Measurements from ENCODE around the gene THEM4. TPM values are rescaled to one million over a fixed set of nuclear protein-coding genes. Genes with fewer than 3 reads are reported as not detected.
A peak's percentile ranks its signal among the peaks of the same experiment; 100 is the strongest.
"Not testable (repeated sequence)": the region's sequence is repeated elsewhere in the genome, so short reads cannot be mapped to it uniquely, and the experiment has no call there.

The THEM4 gene
- total RNA-seq, 1 donor from 2014 or later, result 16.6 TPM

DNA sequence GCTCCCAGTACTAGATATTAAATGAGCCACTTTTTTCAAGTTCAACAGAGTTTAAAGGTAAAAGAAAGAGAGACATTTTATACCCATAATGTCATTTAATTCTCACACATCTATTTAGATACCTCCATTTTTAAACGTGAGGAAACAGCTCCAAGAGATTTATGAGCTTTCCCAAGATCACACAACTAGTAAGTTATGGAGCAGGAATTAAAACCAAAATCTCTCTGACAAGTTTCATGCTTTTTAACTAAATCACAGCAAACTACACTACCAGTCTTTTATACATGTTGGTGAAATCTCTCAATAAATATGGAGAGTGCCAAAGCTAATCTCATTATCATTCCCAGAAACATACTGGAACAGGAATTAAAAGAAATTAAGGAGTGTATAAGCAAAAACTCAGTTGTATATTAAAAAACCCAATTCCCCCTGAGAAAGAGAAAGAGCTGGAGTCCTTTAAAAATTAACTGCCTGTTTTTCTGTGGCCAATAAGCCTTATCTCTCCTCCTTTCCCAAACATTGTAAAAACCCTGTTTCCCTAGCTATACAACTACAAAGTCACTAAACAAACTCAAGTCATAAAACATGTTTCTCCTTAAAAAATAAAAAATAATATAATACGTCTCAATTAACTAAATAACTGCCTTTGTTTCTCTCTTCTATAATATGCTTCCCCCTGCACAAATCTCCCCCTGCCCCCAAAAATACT, 26.7 kb upstream of the THEM4 start:
- DNase-seq (no peak), ATAC-seq (no peak)
- intact Hi-C loops (cut with micrococcal nuclease), result loop anchor here (2.0 kb wide), 1 partner anchor 65 kb away; no protein-coding TSS in a partner anchor

DNA sequence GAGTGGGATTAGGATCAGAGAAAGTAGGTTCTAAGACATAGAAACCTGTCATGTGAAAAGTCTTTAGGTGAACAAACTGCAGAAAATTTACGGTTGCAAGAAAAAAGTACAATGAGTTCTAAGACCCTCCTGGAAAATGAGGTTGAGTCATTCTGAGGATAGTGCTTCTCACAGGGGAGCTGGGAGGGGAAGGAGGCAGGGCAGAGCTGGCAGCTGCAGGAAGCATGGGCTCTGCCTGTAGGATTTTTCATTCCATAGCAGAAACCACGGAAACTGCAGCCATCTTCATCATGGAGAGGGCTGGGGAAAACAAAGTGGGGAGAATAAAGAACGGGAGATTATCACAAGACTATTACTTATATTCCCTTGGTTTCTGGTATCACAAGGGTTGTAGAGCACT, 25.8 kb upstream of the THEM4 start:
- ATAC-seq (no peak), DNase-seq (no peak)
- intact Hi-C loops (cut with micrococcal nuclease), result loop anchor here (2.0 kb wide), 1 partner anchor 66 kb away; no protein-coding TSS in a partner anchor

DNA sequence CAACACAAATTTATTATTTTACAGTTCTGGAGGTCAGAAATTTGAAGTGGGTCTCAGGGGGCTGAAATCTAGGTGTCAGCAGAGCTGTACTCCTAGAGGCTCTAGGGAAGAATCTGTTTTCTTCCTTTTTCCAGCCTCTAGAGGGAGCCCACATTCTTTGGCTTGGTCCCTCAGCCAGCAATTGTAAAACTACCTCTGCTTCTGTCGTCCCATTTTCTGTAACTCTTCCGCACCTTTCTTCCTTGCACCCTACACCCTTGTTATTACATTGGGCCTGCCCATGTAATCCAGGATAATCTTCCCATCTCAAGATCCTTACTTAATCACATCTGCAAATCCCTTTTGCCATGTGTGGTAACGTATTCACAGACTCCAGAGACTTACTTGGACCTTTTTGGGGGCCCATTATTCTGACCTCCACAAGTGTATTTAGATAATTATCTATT, 24.8 kb upstream of the THEM4 start:
- ATAC-seq, result peak; percentile 91

DNA sequence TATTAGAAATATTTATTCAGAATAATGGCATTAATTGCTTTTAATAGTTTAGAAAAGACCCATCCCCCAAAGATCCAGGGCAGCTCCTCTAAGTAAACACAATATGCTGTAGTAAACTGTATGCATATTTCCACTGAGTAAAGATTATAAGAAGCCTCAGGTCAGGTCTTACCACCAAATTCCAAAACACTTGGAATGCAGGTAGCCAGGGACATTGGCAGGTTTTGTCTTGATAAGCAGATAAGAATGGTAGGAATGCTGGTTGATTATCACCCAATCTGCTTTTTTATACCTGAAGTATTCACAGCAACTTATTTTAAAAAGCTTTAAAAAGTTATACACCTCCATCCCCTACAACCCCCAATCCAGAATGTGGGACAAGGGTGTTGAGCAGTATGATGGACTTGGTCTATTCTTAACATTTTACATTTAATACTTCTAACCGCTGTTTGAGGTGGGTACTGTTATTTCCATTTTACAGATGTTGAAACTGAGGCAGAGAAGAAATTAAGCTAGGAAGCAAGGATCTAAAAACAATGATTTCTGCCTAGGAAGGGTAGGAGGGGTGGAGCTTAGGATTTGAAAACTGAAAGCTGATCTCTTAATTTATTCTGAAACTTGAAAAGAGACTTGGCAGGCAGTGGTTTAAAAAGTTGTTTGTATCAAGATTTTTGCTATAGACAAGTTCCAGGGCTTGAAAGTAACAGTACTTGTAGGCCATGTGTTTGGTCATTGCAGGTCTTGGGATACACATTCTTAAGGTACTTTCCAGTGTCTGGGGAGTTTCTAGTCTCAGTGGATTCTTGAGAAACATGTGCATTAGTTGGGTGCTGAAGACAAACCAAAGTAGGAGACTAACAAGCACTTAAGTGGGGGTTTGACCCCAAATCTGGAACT, 15.6 kb upstream of the THEM4 start:
- intact Hi-C loops (cut with micrococcal nuclease), result no loop called here
- ATAC-seq (no peak), DNase-seq (no peak)

More for the DNA sequence above, 24.8 kb upstream of the THEM4 start:
- no peak for DNase-seq
- intact Hi-C loops (cut with micrococcal nuclease), result loop anchor here (2.0 kb wide), 1 partner anchor 67 kb away; no protein-coding TSS in a partner anchor

DNA sequence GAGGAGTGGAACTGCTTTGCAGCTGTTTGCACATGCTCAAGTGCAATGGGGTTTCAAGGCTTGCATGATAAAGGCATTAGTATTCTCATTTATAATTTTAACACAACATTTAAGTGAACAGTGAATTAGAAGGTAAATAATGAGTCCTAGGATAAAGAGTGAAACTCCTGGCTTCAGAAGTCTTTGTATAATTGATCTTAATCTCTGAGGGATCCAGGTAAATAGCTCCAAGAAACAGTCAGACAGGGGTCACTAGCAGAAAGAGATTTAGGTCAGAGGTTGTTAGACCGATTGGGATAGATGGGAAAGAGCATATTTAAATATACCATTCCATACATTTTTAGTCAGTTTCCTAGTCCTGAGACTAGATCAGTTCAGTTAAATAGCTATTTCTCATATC, 14.1 kb upstream of the THEM4 start:
- intact Hi-C loops (cut with micrococcal nuclease), result no loop called here
- DNase-seq (no peak), ATAC-seq (no peak)

DNA sequence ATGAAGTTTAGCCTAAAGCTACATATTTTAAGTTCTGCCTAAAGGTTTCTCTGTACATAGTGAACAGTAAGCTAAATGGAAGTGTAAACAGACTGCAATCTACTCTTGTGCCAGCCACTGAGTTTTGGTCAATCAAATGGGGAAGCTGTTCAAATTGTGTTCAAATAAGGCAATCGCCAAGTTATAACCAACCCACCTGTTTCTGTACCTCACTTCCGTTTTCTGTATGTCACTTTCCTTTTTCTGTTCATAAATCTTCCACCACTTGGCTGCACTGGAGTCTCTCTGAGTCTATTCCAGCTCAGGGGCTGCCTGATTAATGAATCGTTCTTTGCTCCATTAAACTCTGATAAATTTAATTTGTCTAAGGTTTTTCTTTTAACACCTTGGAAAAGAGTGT, 10.8 kb upstream of the THEM4 start:
- DNase-seq (no peak), ATAC-seq (no peak)
- intact Hi-C loops (cut with micrococcal nuclease), result no loop called here

DNA sequence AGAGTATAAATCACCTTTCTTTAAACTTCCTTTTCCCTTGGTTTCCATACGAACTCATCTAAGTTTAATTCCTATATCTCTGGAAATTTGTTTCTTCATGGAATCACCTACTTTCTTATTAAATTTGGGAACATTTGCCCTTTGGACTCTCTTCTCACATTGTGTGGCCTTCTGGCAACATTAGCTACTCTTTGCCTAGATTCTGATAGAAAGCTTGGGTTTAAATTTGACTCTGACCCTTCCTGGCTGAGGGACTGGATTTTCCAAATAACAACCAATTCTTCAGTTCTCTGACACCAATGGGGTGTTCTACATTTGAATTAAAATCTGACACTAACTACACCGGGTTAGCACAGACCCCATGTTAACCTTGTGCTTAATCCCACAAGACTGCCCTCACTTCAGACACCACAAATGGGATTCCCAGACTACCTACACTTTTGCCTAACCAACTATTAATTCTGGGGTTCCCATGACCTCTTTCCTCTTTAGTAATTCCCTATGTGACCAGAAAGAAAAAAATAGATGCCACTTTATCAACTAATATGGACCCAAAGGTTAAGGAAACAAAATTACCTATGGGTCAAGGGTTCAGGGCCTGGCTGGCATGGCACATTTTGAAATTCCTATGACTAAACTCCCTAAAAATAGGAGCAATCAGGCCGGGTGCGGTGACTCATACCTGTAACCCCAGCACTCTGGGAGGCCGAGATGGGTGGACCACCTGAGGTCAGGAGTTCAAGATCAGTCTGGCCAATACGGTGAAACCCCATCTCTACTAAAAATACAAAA, 9.7 kb upstream of the THEM4 start:
- no peak for DNase-seq
- ATAC-seq, result no peak
- intact Hi-C loops (cut with micrococcal nuclease), result no loop called here

DNA sequence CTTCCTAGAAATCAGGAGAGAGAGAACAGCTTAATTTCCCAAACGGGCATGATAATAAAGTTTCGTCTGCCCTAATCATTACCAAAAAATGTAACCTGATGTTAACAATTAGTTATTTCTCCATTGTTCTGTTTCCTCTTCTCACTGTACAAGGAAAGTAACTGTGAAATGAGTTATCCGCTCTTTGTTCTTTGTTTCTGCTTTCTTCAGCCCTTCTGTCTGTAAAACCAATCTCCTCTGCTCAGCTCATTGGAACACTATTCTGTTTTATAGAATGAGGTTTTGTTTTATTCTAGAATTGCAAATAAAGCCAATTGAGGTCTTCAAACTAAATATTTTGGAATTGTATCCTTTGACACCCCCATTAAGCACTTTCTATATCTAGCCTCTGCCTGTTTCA, 8.8 kb upstream of the THEM4 start:
- no peak for ATAC-seq
- intact Hi-C loops (cut with micrococcal nuclease), result no loop called here

DNA sequence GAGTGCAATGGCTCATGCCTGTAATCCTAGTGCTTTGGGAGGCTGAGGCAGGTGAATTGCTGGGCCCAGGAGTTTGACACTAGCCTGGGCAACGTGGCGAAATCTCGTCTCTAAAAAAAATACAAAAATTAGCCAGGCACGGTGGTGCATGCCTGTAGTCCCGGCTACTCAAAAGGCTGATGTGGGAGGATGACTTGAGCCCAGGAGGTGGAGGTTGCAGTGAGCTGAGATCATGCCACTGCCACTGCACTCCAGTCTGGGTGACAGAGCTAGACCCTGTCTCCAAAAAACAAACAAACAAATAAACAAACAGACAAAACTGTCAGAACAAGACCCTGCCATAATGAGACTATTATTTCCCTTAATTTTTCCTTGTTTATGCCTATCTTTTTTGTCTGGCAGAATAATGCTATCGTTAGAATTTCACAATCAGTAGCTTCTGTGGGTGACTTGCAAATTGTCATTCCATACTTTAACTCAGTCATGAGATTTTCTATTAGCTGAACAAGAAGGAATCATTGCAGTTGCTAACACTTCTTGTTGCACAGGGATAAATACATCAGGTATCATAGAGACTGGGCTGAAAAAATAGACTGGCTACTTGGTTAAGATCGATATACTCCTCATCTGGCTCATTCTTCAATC, 7.5 kb upstream of the THEM4 start:
- ATAC-seq (no peak), DNase-seq (no peak)
- intact Hi-C loops (cut with micrococcal nuclease), result no loop called here

More for the DNA sequence above, 8.8 kb upstream of the THEM4 start:
- no peak for DNase-seq

DNA sequence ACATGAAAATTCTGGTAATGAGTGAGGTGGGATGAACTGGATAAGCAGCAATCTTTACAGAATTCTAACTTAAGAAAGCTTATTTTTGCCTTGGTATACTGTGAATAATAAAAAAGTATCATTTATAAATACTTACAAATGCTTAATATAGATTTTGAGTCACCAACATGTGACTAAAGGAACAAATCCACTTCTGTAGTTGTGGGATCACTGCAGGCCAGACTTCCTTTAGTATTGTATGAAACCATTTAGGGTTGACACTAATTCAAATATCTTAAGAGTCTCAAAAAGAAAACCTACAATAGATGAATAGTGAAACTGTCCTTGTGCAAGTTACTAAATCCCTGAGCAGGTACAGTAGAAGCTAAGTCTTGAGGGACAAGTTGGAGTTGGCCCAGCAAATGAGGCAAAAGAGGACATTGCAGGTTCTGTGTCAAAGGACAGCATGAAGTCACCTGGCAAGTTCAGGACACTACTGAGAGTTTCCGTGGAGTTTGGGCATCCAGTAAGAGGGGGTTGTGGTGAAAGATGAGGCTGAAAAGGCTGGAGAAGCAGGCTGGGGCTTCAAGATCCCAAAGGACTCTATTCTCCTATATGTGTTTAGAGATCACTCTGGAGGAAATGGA, 5.9 kb upstream of the THEM4 start:
- DNase-seq (no peak), ATAC-seq (peak; percentile 40)
- intact Hi-C loops (cut with micrococcal nuclease), result no loop called here

DNA sequence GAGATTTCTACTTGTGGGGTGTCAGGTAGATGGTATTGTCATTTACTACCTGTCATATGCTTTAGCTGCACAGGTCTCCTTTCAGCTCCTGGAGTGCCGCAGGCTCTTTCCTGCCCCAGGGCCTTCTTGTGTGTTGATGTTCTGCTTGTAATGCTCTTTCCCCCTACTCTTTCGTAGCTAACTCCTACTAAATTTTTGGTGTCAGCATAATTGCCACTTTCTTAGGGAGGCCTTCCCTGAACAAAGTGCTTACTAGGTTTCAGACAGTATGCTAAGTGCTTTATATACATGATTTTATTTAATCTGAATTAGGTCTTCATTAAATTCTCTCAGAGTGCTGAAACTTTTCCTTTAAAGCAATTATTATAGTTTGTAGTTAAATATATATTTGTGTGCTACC, 4.8 kb upstream of the THEM4 start:
- DNase-seq (no peak), ATAC-seq (no peak)
- intact Hi-C loops (cut with micrococcal nuclease), result no loop called here

DNA sequence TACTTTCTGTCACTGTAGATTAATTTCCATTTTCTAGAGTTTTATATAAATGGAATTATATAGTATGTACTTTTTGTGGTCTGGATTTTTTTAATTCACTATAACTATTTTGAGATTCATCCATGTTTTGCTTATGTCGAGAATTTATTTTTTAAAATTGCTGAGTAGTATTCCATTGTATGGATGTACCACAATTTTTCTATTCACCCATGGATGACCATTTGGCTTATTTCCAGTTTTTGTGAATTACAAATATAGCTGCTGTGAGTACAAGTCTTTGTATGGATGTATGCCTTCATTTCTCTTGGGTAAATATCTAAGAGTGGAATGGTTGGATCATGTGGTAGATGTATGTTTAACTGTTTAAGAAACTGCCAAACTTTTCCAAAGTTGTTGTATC, 3.7 kb upstream of the THEM4 start:
- DNase-seq, result no peak
- intact Hi-C loops (cut with micrococcal nuclease), result no loop called here
- no peak for ATAC-seq

DNA sequence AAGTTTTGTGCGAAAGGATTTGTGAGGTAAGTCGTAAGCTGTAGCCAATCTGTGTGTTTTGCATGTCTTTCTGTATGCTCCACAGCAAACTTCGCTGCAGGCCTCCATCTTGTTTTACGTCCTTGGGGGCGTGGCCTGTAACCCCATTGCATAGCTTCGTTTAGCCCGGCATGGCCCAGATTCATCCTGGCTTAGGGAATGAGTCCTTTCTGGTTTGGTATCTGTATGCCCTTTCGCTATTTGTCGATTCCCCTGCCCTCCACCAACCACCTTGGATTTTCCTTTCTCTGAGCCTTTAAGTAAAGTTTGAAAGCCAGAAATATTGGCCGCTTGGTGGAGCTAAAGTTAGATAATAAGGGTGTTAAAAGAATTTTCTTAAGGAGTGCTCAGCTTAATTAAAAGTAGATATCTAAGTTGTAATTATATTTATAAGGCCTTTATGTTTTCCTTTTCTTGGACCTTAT, 1.1 kb downstream of the THEM4 start:
- ATAC-seq (no peak), DNase-seq (no peak)
- intact Hi-C loops (cut with micrococcal nuclease), result no loop called here

DNA sequence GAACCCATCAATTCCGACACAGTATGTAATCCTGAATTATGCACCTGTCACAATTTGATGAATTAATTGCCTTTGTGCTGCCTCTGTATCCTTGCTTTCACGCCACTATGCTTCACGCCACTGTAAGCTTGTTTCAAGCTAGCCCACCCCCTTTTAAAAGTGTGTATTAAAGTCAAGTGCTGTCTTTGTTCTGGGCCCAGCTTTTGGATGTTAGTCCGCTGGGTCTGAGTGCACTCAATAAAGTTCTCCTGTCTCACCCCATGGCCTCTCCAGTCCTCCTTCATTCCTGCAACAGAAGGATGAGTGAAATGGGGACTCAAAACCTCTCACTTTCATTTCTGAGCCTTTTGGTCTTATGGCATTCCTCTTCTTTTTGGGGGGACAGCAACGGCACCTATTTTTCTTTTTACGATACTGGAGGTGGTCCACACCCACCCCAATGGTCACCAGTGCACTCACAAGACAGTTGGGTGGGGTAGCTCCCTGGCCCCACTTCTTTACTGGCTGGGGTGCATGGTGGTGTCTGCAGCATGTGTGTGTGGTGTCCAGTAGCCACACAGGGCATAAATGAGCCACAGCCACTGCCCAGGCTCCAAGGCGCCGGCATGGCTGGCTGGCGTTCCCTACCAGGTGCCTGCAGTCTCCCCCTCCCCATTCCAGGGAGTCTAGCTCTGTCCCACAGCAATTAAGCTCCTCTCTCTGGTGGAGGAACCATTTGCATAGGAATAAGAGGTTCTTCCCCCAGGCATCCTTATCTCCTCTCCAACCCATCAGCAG, 1.8 kb downstream of the THEM4 start:
- intact Hi-C loops (cut with micrococcal nuclease), result no loop called here
- DNase-seq (no peak), ATAC-seq (no peak)

DNA sequence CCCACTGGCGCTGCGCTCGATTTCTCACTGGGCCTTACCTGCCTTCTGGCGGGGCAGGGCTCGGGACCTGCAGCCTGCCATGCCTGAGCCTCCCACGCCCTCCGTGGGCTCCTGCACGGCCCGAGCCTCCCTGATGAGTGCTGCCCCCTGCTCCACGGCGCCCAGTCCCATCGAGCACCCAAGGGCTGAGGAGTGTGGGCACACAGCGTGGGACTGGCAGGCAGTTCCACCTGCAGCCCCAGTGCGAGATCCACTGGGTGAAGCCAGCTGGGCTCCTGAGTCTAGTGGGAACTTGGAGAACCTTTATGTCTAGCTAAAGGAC, 3.0 kb downstream of the THEM4 start:
- ATAC-seq; intact Hi-C loops (cut with micrococcal nuclease): not testable (repeated sequence)

DNA sequence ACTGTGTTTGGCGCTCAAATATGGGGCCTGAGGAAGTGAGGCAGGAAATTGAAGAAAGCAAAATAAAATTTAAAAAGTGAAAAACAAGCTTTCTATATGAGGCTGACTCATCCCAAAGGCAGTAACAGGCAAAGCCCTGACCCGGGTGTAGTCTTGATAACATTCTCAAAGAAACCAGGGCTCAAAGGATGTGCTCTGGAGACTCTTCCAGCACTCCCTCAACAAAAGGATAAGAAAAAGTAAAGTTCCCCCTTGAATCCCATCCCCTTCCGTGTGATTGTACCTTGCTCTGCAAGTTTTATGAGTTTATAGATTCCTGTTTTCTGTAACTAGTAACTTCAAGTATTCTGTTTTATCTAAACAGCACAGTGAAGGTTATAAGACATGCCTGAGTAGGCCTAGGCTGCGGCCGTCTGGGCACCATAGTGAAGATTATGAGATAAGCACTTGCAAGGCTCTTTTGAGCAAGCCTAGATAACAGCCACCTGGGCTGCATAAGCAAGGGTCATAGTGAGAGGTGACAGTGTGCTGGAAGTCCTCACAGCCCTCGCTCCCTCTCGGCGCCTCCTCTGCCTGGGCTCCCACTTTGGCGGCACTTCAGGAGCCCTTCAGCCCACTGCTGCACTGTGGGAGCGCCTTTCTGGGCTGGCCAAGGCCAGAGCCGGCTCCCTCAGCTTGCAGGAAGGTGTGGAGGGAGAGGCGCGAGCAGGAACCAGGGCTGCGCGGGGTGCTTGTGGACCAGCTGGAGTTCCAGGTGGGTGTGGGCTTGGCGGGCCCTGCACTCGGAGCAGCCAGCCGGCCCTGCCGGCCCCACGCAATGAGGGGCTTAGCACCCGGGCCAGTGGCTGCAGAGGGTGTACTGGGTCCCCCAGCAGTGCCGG, 3.6 kb downstream of the THEM4 start:
- intact Hi-C loops (cut with micrococcal nuclease); ATAC-seq: not testable (repeated sequence)
- peak; percentile 31 for DNase-seq

More for the DNA sequence above, 3.0 kb downstream of the THEM4 start:
- DNase-seq, result not testable (repeated sequence)

DNA sequence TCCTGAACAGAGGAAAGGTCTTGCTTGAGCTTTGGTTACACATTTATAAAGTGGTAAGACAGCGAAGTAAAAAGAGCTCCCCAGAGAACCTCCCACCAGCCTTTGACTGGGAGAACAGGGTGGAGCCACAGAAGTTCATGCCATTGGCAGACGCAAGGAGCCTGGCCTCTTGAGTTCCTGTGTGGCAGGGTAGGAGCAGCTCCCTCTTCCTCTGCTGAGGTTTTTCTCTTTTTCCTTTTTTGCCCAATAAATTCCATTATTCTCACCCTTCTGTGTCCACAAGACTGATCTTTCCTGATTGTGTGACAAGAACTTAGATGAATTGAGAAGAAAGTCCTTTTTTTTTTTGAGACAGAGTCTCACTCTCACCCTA, 4.3 kb downstream of the THEM4 start:
- intact Hi-C loops (cut with micrococcal nuclease), result no loop called here
- DNase-seq, result peak; percentile 27

More for the DNA sequence above, 4.3 kb downstream of the THEM4 start:
- no peak for ATAC-seq

Data from left ventricle myocardium superior (tissue), 1 donor.